HCT116 (cell line): Measurements from ENCODE around the gene NFASC. TPM values are rescaled to one million over a fixed set of nuclear protein-coding genes. Genes with fewer than 3 reads are reported as not detected.

Experiments used
- ATAC-seq: fragments of 200-7000 bp; cut with Tn5 transposase; 2 replicates; pipeline ENCODE4 v1.9.1; 2020; ENCODE audit warnings: mild to moderate bottlenecking, moderate library complexity
- BruUV-seq: library from RNA; stranded (reverse); fragments of 400-500 nt; replicated peaks from 2 replicates; lab custom pipeline; 2021; lab: Mats Ljungman, UMichigan
- CTCF ChIA-PET: fragments of 300-600 bp; sonication (Branson Sonifier 250); formaldehyde crosslinking; loops from one replicate; lab custom pipeline; 2021; ENCODE audit warnings: antibody characterized with exemption; lab: Charles Lee
- POLR2A ChIA-PET: fragments of 300-600, 350-600 bp; sonication (Branson Sonifier 250); formaldehyde crosslinking; loops from one replicate; lab custom pipeline; 2021; ENCODE audit warnings: antibody characterized with exemption; lab: Charles Lee
- RAD21 ChIA-PET, 2 experiments: fragments of 300-600 bp; sonication (Branson Sonifier 250); formaldehyde crosslinking; loops; one replicate each; lab custom pipeline; 2023; ENCODE audit warnings: low total read pairs in 2 of 2; ENCODE audit not compliant: uncharacterized antibody in 2 of 2, unreplicated experiment in 2 of 2, low non-redundant PET in 1 of 2; lab: Charles Lee
- DNase-seq: peaks from one replicate; pipeline ENCODE4 v3.0.0-alpha.2; 2010; ENCODE audit warnings: low read depth, low spot score
- H2AFZ ChIP-seq: fragments of 200-600 bp; shearing (Covaris generic), sonication (generic); 2 replicates; pipeline ENCODE4 v1.6.1; 2017; ENCODE audit warnings: low read depth, mixed run types, mixed read lengths, antibody characterized with exemption, low read length; ENCODE audit not compliant: poor library complexity, severe bottlenecking
- H3K27ac ChIP-seq: 2 replicates; pipeline ENCODE4 v1.5.1; 2012; ENCODE audit warnings: low read depth, low read length
- H3K27me3 ChIP-seq: fragments of 200-600 bp; sonication (generic); 2 replicates; pipeline ENCODE4 v1.6.1; 2016; ENCODE audit warnings: mixed run types, low read length, mixed read lengths; ENCODE audit not compliant: insufficient read depth
- H3K36me3 ChIP-seq, 2 experiments: fragments of 200-500 bp in 1 of 2; fragments of 200-600 bp in 1 of 2; sonication (Bioruptor generic) in 1 of 2; sonication (generic) in 1 of 2; 2 replicates each; pipeline versions ENCODE4 v1.5.1 to v1.6.1; 2014 to 2016; ENCODE audit warnings: low read length in 2 of 2, inconsistent platforms in 1 of 2, mixed read lengths in 1 of 2, mixed run types in 1 of 2; ENCODE audit not compliant: insufficient read depth in 2 of 2, control insufficient read depth in 1 of 2
- H3K4me1 ChIP-seq, 2 experiments: fragments of 200-600 bp in 1 of 2; sonication (generic) in 1 of 2; 2 replicates each; pipeline versions ENCODE4 v1.5.1 to v1.6.1; 2012 to 2017; ENCODE audit warnings: low read length in 2 of 2, inconsistent platforms in 1 of 2, mild to moderate bottlenecking in 1 of 2, mixed read lengths in 1 of 2, mixed run types in 1 of 2, moderate library complexity in 1 of 2; ENCODE audit not compliant: insufficient read depth in 2 of 2, control insufficient read depth in 1 of 2
- H3K4me2 ChIP-seq: fragments of 200-600 bp; sonication (generic); 2 replicates; pipeline ENCODE4 v1.6.1; 2017; ENCODE audit warnings: mixed run types, low read length, mixed read lengths
- H3K4me3 ChIP-seq, 2 experiments: fragments of 200-600 bp in 1 of 2; sonication (generic) in 1 of 2; replicated peaks in 1 of 2; 2 replicates each; pipeline ENCODE4 v1.5.1; 2011 to 2016; ENCODE audit warnings: low read length in 2 of 2, control low read depth in 1 of 2, low read depth in 1 of 2, mild to moderate bottlenecking in 1 of 2, mixed read lengths in 1 of 2, mixed run types in 1 of 2
- H3K79me2 ChIP-seq: fragments of 200-600 bp; sonication (generic); 2 replicates; pipeline ENCODE4 v1.6.1; 2017; ENCODE audit warnings: mild to moderate bottlenecking, mixed run types, low read length, moderate library complexity, mixed read lengths; ENCODE audit not compliant: insufficient read depth
- H3K9ac ChIP-seq: fragments of 200-600 bp; sonication (generic); 2 replicates; pipeline ENCODE4 v1.6.1; 2016; ENCODE audit warnings: low read length, mixed read lengths
- H3K9me2 ChIP-seq: fragments of 200-600 bp; sonication (generic), shearing (Covaris generic); 2 replicates; pipeline ENCODE4 v1.6.1; 2017; ENCODE audit warnings: mixed run types, mild to moderate bottlenecking, moderate library complexity; ENCODE audit not compliant: insufficient read depth
- H3K9me3 ChIP-seq, 2 experiments: fragments of 200-500 bp in 1 of 2; fragments of 200-600 bp in 1 of 2; sonication (Bioruptor generic) in 1 of 2; sonication (generic) in 1 of 2; 2 replicates each; pipeline ENCODE4 v1.6.1; 2014 to 2017; ENCODE audit warnings: low read length in 2 of 2, mixed read lengths in 2 of 2, inconsistent platforms in 1 of 2, low read depth in 1 of 2, mild to moderate bottlenecking in 1 of 2, mixed run types in 1 of 2, moderate library complexity in 1 of 2; ENCODE audit not compliant: control insufficient read depth in 1 of 2, insufficient read depth in 1 of 2
- H4K20me1 ChIP-seq: fragments of 200-600 bp; sonication (generic), shearing (Covaris generic); 2 replicates; pipeline ENCODE4 v1.6.1; 2017; ENCODE audit warnings: mixed run types, mild to moderate bottlenecking, moderate library complexity; ENCODE audit not compliant: insufficient read depth
- ATF3 ChIP-seq: IDR thresholded peaks from 2 replicates; pipeline ENCODE4 v1.6.1; 2012
- CEBPB ChIP-seq: IDR thresholded peaks from 2 replicates; pipeline ENCODE4 v1.6.1; 2012; ENCODE audit warnings: low read depth
- EGR1 ChIP-seq: IDR thresholded peaks from 2 replicates; pipeline ENCODE4 v1.6.1; 2012; ENCODE audit warnings: low read depth
- ELF1 ChIP-seq: IDR thresholded peaks from 2 replicates; pipeline ENCODE4 v1.6.1; 2012; ENCODE audit warnings: low read depth, borderline replicate concordance
- EZH2 ChIP-seq: fragments of 200-600 bp; sonication (generic); IDR thresholded peaks from 2 replicates; pipeline ENCODE4 v1.6.1; 2017; ENCODE audit warnings: antibody characterized with exemption, mixed run types
- EZH2phosphoT487 ChIP-seq: fragments of 200-600 bp; IDR thresholded peaks from 2 replicates; pipeline ENCODE4 v1.6.1; 2018; ENCODE audit warnings: antibody characterized with exemption, borderline replicate concordance
- FOSL1 ChIP-seq: IDR thresholded peaks from 2 replicates; pipeline ENCODE4 v1.6.1; 2012; ENCODE audit warnings: low read depth
- JUND ChIP-seq: IDR thresholded peaks from 2 replicates; pipeline ENCODE4 v1.6.1; 2012
- MAX ChIP-seq: IDR thresholded peaks from 2 replicates; pipeline ENCODE4 v1.6.1; 2012
- POLR2A ChIP-seq: IDR thresholded peaks from 2 replicates; pipeline ENCODE4 v1.7.0; 2011; ENCODE audit warnings: borderline replicate concordance; ENCODE audit not compliant: insufficient read depth, insufficient read length; ENCODE audit errors: extremely low read depth
- POLR2AphosphoS5 ChIP-seq: IDR thresholded peaks from 2 replicates; pipeline ENCODE4 v1.6.1; 2011; ENCODE audit warnings: mild to moderate bottlenecking, low read depth, low read length, moderate library complexity
- RAD21 ChIP-seq: IDR thresholded peaks from 2 replicates; pipeline ENCODE4 v1.6.1; 2012; ENCODE audit warnings: low read depth, mild to moderate bottlenecking
- SP1 ChIP-seq: IDR thresholded peaks from 2 replicates; pipeline ENCODE4 v1.6.1; 2012; ENCODE audit warnings: low read depth
- TCF7L2 ChIP-seq: IDR thresholded peaks from 2 replicates; pipeline ENCODE4 v1.7.0; 2011; ENCODE audit warnings: borderline replicate concordance, inconsistent platforms; ENCODE audit not compliant: insufficient read depth, insufficient read length; ENCODE audit errors: extremely low read depth
- ZNF274 ChIP-seq: fragments of 200-500 bp; sonication (Bioruptor generic); IDR thresholded peaks from 2 replicates; pipeline ENCODE4 v1.6.1; 2014; ENCODE audit warnings: mild to moderate bottlenecking, low read depth, low read length, inconsistent platforms
- intact Hi-C: fragments of 100-400 bp; cut with micrococcal nuclease; formaldehyde crosslinking; loops from 2 replicates; pipeline ENCODE4 v1.10.0; 2022
- total RNA-seq: library from RNA; stranded (reverse); gene quantifications from one replicate; pipeline ENCODE4 v1.2.1, GENCODE V29; 2021; ENCODE audit not compliant: unreplicated experiment

NFASC gene
- total RNA-seq, 1 experiment from 2014 or later: 0.57 TPM

- H3K4me3 ChIP-seq: no peak overlapping the region
- DNase-seq: no peak
- POLR2A ChIA-PET: no interaction called here
- no peak overlapping the region for H3K27ac ChIP-seq
- TF ChIP-seq POLR2AphosphoS5 (no peak), ZNF274 (no peak), EZH2phosphoT487 (no peak), SP1 (no peak), CEBPB (no peak), TCF7L2 (no peak), EGR1 (no peak), RAD21 (no peak), MAX (no peak), JUND (no peak), ELF1 (no peak)
- RAD21 ChIA-PET: no interaction called here
- no TSS peak for BruUV-seq
- CTCF ChIA-PET: no interaction called here
- H3K36me3 ChIP-seq: no peaks in the 10 kb centered on the region
- H3K4me1 ChIP-seq: no peaks in the 10 kb centered on the region
- H3K27me3 ChIP-seq: no peaks in the 10 kb centered on the region
- intact Hi-C loops: no loop called here
- no peak overlapping the region for H2AFZ ChIP-seq
- ATAC-seq: no peak
- no peaks in the 10 kb centered on the region for H4K20me1 ChIP-seq
- H3K9me3 ChIP-seq: no peaks in the 10 kb centered on the region
- H3K4me2 ChIP-seq: no peak overlapping the region
- no peak overlapping the region for H3K9ac ChIP-seq
- no peaks in the 10 kb centered on the region for H3K9me2 ChIP-seq
- no peaks in the 10 kb centered on the region for H3K79me2 ChIP-seq
These were observed 185.5 kb downstream of the NFASC start for GRCh38 chr1:205056188-205056611.

- ChIA-PET RAD21 (no interaction called here), CTCF (no interaction called here), POLR2A (no interaction called here)
- no TSS peak for BruUV-seq
- H3K36me3 ChIP-seq: no peaks in the 10 kb centered on the region
- no peak overlapping the region for H3K9ac ChIP-seq
- H4K20me1 ChIP-seq: no peaks in the 10 kb centered on the region
- H3K9me2 ChIP-seq: no peaks in the 10 kb centered on the region
- no peaks in the 10 kb centered on the region for H3K27me3 ChIP-seq
- intact Hi-C loops: no loop called here
- H3K79me2 ChIP-seq: no peaks in the 10 kb centered on the region
- no peak overlapping the region for H3K4me3 ChIP-seq
- no peak for DNase-seq
- TF ChIP-seq POLR2A (no peak), EZH2 (no peak), EZH2phosphoT487 (no peak), JUND (no peak), ATF3 (no peak), ZNF274 (no peak), MAX (no peak), ELF1 (no peak), FOSL1 (no peak)
- H3K9me3 ChIP-seq: no peaks in the 10 kb centered on the region
- no peak for ATAC-seq
- no peak overlapping the region for H3K27ac ChIP-seq
- no peak overlapping the region for H2AFZ ChIP-seq
- H3K4me2 ChIP-seq: no peak overlapping the region
- no peaks in the 10 kb centered on the region; a peak in 1 of 4 replicates for H3K4me1 ChIP-seq
These were observed 186.4 kb downstream of the NFASC start for GRCh38 chr1:205056956-205057568.
